CD4-positive, alpha-beta memory T cell (primary cell): Measurements from ENCODE around the gene NKAIN4. TPM values are rescaled to one million over a fixed set of nuclear protein-coding genes. Genes with fewer than 3 reads are reported as not detected.

Source experiments
- CTCF ChIA-PET: fragments of 350-600 bp; sonication (Branson Sonifier 250); formaldehyde crosslinking; loops from one replicate; lab custom pipeline; 2021; ENCODE audit warnings: inconsistent platforms; ENCODE audit not compliant: partially characterized antibody; lab: Charles Lee
- POLR2A ChIA-PET: fragments of 350-600 bp; sonication (Branson Sonifier 250); formaldehyde crosslinking; loops from one replicate; lab custom pipeline; 2021; ENCODE audit not compliant: partially characterized antibody; lab: Charles Lee
- DNase-seq, 5 donors: peaks; one replicate each; pipeline versions ENCODE4 v3.0.0 to v3.0.0-alpha.2; 2020 to 2022; ENCODE audit warnings: mixed read lengths in 1 of 5
- H3K27ac ChIP-seq: one replicate; pipeline ENCODE4 v1.7.0; 2013; ENCODE audit warnings: low read depth, low read length
- H3K27me3 ChIP-seq: 2 replicates; pipeline ENCODE4 v1.7.0; 2013; ENCODE audit warnings: mild to moderate bottlenecking, low read length, moderate library complexity; ENCODE audit not compliant: insufficient read depth
- H3K36me3 ChIP-seq: 2 replicates; pipeline ENCODE4 v1.7.0; 2013; ENCODE audit warnings: mild to moderate bottlenecking, low read length, moderate library complexity; ENCODE audit not compliant: insufficient read depth
- H3K4me1 ChIP-seq: 2 replicates; pipeline ENCODE4 v1.7.0; 2013; ENCODE audit warnings: mild to moderate bottlenecking, low read length, moderate library complexity; ENCODE audit not compliant: insufficient read depth
- H3K4me3 ChIP-seq, 2 donors: one replicate each; pipeline ENCODE4 v1.7.0; 2013; ENCODE audit warnings: low read length in 2 of 2, mild to moderate bottlenecking in 1 of 2
- H3K9me3 ChIP-seq, 2 donors: one replicate each; pipeline ENCODE4 v1.7.0; 2013; ENCODE audit warnings: low read length in 2 of 2, control low read depth in 1 of 2; ENCODE audit not compliant: control insufficient read depth in 1 of 2
- H3K27ac Mint-ChIP-seq, 7 donors: one replicate each; pipeline ENCODE4 v1.8.0; 2020 to 2021; ENCODE audit warnings: mixed read lengths in 7 of 7, mild to moderate bottlenecking in 6 of 7, inconsistent platforms in 3 of 7, moderate library complexity in 3 of 7
- H3K27me3 Mint-ChIP-seq, 2 donors: one replicate each; pipeline ENCODE4 v1.8.0; 2020 to 2021; ENCODE audit warnings: mixed read lengths in 2 of 2
- H3K36me3 Mint-ChIP-seq, 2 donors: one replicate each; pipeline ENCODE4 v1.8.0; 2020 to 2021; ENCODE audit warnings: mixed read lengths in 2 of 2, inconsistent platforms in 1 of 2, mild to moderate bottlenecking in 1 of 2
- H3K4me1 Mint-ChIP-seq, 4 donors: one replicate each; pipeline ENCODE4 v1.8.0; 2020 to 2021; ENCODE audit warnings: mixed read lengths in 4 of 4, mild to moderate bottlenecking in 1 of 4
- H3K4me3 Mint-ChIP-seq, 8 donors: one replicate each; pipeline ENCODE4 v1.8.0; 2020 to 2021; ENCODE audit warnings: mixed read lengths in 8 of 8, mild to moderate bottlenecking in 7 of 8, moderate library complexity in 6 of 8, inconsistent platforms in 3 of 8
- H3K9me3 Mint-ChIP-seq, 8 donors: one replicate each; pipeline ENCODE4 v1.8.0; 2020 to 2021; ENCODE audit warnings: mixed read lengths in 8 of 8, mild to moderate bottlenecking in 5 of 8, inconsistent platforms in 3 of 8, moderate library complexity in 1 of 8
- intact Hi-C: fragments of 100-400 bp; cut with micrococcal nuclease; formaldehyde crosslinking; loops from one replicate; pipeline ENCODE4 v1.15.1; 2023
- polyA plus RNA-seq, 2 donors: library from polyadenylated mRNA; unstranded; fragments of 300-500 nt; fragmentation: Illumina TruSeq; gene quantifications; one replicate each; pipeline ENCODE4 v1.2.3, GENCODE V29; 2021
- total RNA-seq, 2 experiments: library from RNA; stranded (reverse); gene quantifications; one replicate each; pipeline ENCODE4 v1.2.3, GENCODE V29; 2021

Gene NKAIN4
- total and polyA plus RNA-seq, 4 experiments from 2014 or later, result not detected

DNA sequence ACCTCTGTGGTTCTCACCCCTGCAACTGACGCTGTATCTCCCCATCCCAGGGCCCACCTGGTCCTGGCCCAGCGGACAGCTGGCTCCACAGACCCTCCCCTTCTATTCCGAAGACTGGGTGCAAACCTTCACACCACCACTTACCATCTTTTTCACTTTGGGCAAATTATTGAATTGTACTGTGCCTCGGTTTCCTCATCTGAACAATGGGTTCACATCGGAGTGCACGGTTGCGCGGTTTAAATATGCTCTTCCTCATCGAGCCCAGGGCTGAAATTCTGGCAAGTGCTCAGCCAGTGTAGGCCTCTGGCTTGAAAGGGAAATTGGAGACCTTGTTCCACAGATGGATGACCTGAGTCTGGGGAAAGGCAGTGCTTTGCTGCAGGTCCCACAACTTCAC, 15.5 kb upstream of the NKAIN4 start:
- intact Hi-C loops, result no loop called here
- Histone ChIP-seq H3K27me3 (no peaks in the 10 kb centered on the region), H3K4me3 (no peak overlapping the region), H3K36me3 (no peaks in the 10 kb centered on the region), H3K4me1 (peaks cover 23% of the 10 kb centered on the region), H3K9me3 (no peaks in the 10 kb centered on the region), H3K27ac (no peak overlapping the region)
- Mint-ChIP-seq H3K4me3 (peak overlapping the region in 3 of 8 donors; percentile 43 to 50 (median 46)), H3K9me3 (peaks cover 0 to 1% (median 0%) of the 10 kb centered on the region in 8 donors), H3K4me1 (peaks cover 12 to 25% (median 20%) of the 10 kb centered on the region in 4 donors), H3K36me3 (peaks cover 0 to 12% of the 10 kb centered on the region in 2 donors), H3K27ac (peak overlapping the region in 1 of 7 donors; percentile 32), H3K27me3 (peaks cover 6 to 8% of the 10 kb centered on the region in 2 donors)
- ChIA-PET POLR2A (no interaction called here), CTCF (interaction anchor here (3.3 kb wide), 1 partner anchor 46 kb away, joined by 22 read pairs; no protein-coding TSS in a partner anchor)
- no peak for DNase-seq

- Histone ChIP-seq H3K36me3 (no peaks in the 10 kb centered on the region), H3K4me3 (no peak overlapping the region), H3K27ac (no peak overlapping the region), H3K27me3 (no peaks in the 10 kb centered on the region), H3K4me1 (peaks cover 15% of the 10 kb centered on the region), H3K9me3 (no peaks in the 10 kb centered on the region)
- DNase-seq, result no peak
- Mint-ChIP-seq H3K4me3 (peak overlapping the region in 1 of 8 donors; percentile 31), H3K27ac (no peak overlapping the region), H3K9me3 (peaks cover 0 to 3% (median 0%) of the 10 kb centered on the region in 8 donors), H3K4me1 (peaks cover 8 to 16% (median 14%) of the 10 kb centered on the region in 4 donors), H3K36me3 (peaks cover 0 to 10% of the 10 kb centered on the region in 2 donors), H3K27me3 (peaks cover 9 to 12% of the 10 kb centered on the region in 2 donors)
- ChIA-PET POLR2A (no interaction called here), CTCF (no interaction called here)
- intact Hi-C loops, result no loop called here
These were observed 14.6 kb upstream of the NKAIN4 start for GRCh38 chr20:63268671-63269439.

DNA sequence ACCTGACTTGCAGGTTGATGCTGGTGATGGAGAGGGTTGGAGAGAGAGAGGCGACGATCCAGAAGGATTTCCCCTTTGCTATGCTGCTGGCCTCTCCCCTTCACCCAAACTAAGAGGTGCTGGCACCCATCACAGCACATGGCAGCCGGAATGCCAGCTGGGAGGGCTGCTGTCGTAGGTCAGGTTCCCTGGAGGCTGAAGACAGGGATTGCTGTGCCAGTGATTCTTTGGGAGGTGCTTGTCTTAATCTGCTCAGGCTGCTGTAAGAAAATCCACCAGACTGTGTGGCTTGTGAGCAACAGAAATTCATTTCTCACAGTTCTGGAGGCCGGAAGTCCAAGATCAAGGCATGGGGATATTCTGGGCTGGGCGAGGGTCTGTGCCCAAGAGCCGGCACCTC, 14.0 kb upstream of the NKAIN4 start:
- ChIA-PET CTCF (interaction anchor here (1.2 kb wide), 1 partner anchor 45 kb away, joined by 4 read pairs; no protein-coding TSS in a partner anchor), POLR2A (no interaction called here)
- H3K9me3 Mint-ChIP-seq, result peaks cover 0 to 3% (median 0%) of the 10 kb centered on the region in 8 donors
- Histone ChIP-seq H3K9me3 (no peaks in the 10 kb centered on the region), H3K36me3 (no peaks in the 10 kb centered on the region), H3K4me1 (peaks cover 9% of the 10 kb centered on the region), H3K4me3 (no peak overlapping the region), H3K27me3 (no peaks in the 10 kb centered on the region), H3K27ac (no peak overlapping the region)
- peaks cover 9 to 12% of the 10 kb centered on the region in 2 donors for H3K27me3 Mint-ChIP-seq
- H3K4me1 Mint-ChIP-seq, result peaks cover 4 to 10% (median 9%) of the 10 kb centered on the region in 4 donors
- intact Hi-C loops, result no loop called here
- peak overlapping the region in 1 of 7 donors; percentile 41 for H3K27ac Mint-ChIP-seq
- DNase-seq, result no peak
- peaks cover 0 to 5% of the 10 kb centered on the region in 2 donors for H3K36me3 Mint-ChIP-seq
- no peak overlapping the region for H3K4me3 Mint-ChIP-seq

DNA sequence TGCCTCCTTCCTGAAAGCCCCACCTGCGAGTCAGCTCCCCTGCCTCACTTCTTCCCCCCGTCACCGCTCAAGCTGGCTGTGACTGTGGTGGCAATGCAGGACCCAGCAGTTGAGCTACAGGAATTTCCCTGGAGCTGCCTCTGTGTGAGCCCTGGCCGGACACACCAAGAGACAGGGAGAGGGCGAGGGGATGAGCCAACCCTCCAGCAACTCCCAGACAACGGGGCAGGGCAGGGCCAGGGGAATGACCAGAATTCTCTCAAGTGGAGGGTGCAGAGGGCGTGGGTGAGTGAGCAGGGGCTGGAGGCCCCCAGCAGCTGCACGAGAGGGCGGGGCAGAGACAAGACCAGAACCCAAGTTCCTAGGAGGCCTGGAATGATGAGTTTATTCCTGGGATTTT, 13.4 kb upstream of the NKAIN4 start:
- Histone ChIP-seq H3K27me3 (no peaks in the 10 kb centered on the region), H3K9me3 (no peaks in the 10 kb centered on the region), H3K4me3 (no peak overlapping the region), H3K4me1 (peaks cover 7% of the 10 kb centered on the region), H3K36me3 (no peaks in the 10 kb centered on the region), H3K27ac (no peak overlapping the region)
- H3K4me3 Mint-ChIP-seq, result peak overlapping the region in 1 of 8 donors; percentile 7
- H3K9me3 Mint-ChIP-seq, result peaks cover 0 to 3% (median 0%) of the 10 kb centered on the region in 8 donors
- peaks cover 4 to 9% (median 8%) of the 10 kb centered on the region in 4 donors for H3K4me1 Mint-ChIP-seq
- ChIA-PET CTCF (interaction anchor here (1.2 kb wide), 1 partner anchor 44 kb away, joined by 4 read pairs; no protein-coding TSS in a partner anchor), POLR2A (no interaction called here)
- no peak for DNase-seq
- no peak overlapping the region for H3K27ac Mint-ChIP-seq
- intact Hi-C loops, result no loop called here
- H3K27me3 Mint-ChIP-seq, result peaks cover 12 to 14% of the 10 kb centered on the region in 2 donors
- peaks cover 0 to 3% of the 10 kb centered on the region in 2 donors for H3K36me3 Mint-ChIP-seq

GRCh38 chr20:63265891-63266515, 11.7 kb upstream of the NKAIN4 start:
- no peak for DNase-seq
- H3K36me3 Mint-ChIP-seq, result no peaks in the 10 kb centered on the region
- Histone ChIP-seq H3K27me3 (no peaks in the 10 kb centered on the region), H3K36me3 (no peaks in the 10 kb centered on the region), H3K4me3 (no peak overlapping the region), H3K27ac (no peak overlapping the region), H3K4me1 (no peaks in the 10 kb centered on the region), H3K9me3 (no peaks in the 10 kb centered on the region)
- peaks cover 0 to 6% (median 2%) of the 10 kb centered on the region in 4 donors for H3K4me1 Mint-ChIP-seq
- no peak overlapping the region for H3K27ac Mint-ChIP-seq
- H3K4me3 Mint-ChIP-seq, result no peak overlapping the region
- H3K9me3 Mint-ChIP-seq, result peaks cover 0 to 3% (median 0%) of the 10 kb centered on the region in 8 donors
- CTCF ChIA-PET, result interaction anchor here (1.5 kb wide), 1 partner anchor 43 kb away, joined by 6 read pairs; no protein-coding TSS in a partner anchor
- peaks cover 12 to 16% of the 10 kb centered on the region in 2 donors for H3K27me3 Mint-ChIP-seq
- POLR2A ChIA-PET, result no interaction called here
- intact Hi-C loops, result no loop called here

DNA sequence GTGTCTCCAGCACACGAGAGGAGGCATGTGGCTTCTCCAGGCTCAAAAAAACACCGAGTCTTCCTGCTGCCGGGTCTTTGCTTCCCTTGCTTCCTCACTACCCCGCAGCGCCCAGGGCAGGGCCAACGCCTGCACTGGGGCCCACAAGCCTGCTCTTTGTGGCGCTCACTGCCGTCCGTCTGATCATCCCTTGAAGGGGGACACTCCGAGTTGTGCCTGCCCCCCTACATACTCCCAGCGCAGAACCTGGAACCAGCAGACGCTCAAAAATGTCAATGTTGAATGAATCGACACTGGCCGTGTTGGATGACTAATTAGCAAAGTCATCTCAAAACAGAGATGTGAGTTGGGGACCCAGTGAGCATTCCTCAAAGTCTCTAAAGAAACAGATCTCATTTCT, 10.3 kb upstream of the NKAIN4 start:
- CTCF ChIA-PET, result no interaction called here

GRCh38 chr20:63264000-63264399, 9.7 kb upstream of the NKAIN4 start:
- H3K27ac Mint-ChIP-seq, result no peak overlapping the region
- H3K4me3 ChIP-seq, result no peak overlapping the region
- H3K36me3 Mint-ChIP-seq, result no peaks in the 10 kb centered on the region
- DNase-seq, result no peak
- H3K4me3 Mint-ChIP-seq, result no peak overlapping the region
- peaks cover 0 to 6% (median under 1%) of the 10 kb centered on the region in 4 donors for H3K4me1 Mint-ChIP-seq
- intact Hi-C loops, result no loop called here
- peaks cover 16 to 17% of the 10 kb centered on the region in 2 donors for H3K27me3 Mint-ChIP-seq
- CTCF ChIA-PET, result no interaction called here
- H3K36me3 ChIP-seq, result no peaks in the 10 kb centered on the region
- POLR2A ChIA-PET, result no interaction called here
- no peaks in the 10 kb centered on the region for H3K4me1 ChIP-seq
- H3K27ac ChIP-seq, result no peak overlapping the region
- no peaks in the 10 kb centered on the region for H3K9me3 ChIP-seq
- no peaks in the 10 kb centered on the region for H3K27me3 ChIP-seq
- H3K9me3 Mint-ChIP-seq, result peaks cover 0 to 3% (median 0%) of the 10 kb centered on the region in 8 donors

More for the DNA sequence above, 10.3 kb upstream of the NKAIN4 start:
- Mint-ChIP-seq H3K27ac (no peak overlapping the region), H3K27me3 (peaks cover 12 to 17% of the 10 kb centered on the region in 2 donors), H3K4me3 (no peak overlapping the region), H3K9me3 (peaks cover 0 to 3% (median 0%) of the 10 kb centered on the region in 8 donors), H3K4me1 (peaks cover 0 to 6% (median under 1%) of the 10 kb centered on the region in 4 donors), H3K36me3 (no peaks in the 10 kb centered on the region)
- no peaks in the 10 kb centered on the region for H3K9me3 ChIP-seq
- POLR2A ChIA-PET, result no interaction called here
- no peak overlapping the region for H3K27ac ChIP-seq
- DNase-seq, result no peak
- no peaks in the 10 kb centered on the region for H3K4me1 ChIP-seq
- no peaks in the 10 kb centered on the region for H3K27me3 ChIP-seq
- no peaks in the 10 kb centered on the region for H3K36me3 ChIP-seq
- H3K4me3 ChIP-seq, result no peak overlapping the region
- intact Hi-C loops, result no loop called here
